ENCODE measurements around the gene MMP25. TPM values are rescaled to one million over a fixed set of nuclear protein-coding genes. Genes with fewer than 3 reads are reported as not detected.
A peak's percentile ranks its signal among the peaks of the same experiment; 100 is the strongest.

Gene MMP25
- total RNA-seq, 2 experiments from 2014 or later = 1.1 to 1.5 TPM

- peak overlapping the region; percentile 77 for H3K4me3 Mint-ChIP-seq
- intact Hi-C loops (cut with micrococcal nuclease) = no loop called here
- TF ChIP-seq CTCF (IDR thresholded peaks at IDR 0.05) = no peak
- H3K4me1 Mint-ChIP-seq (ENCODE audit: low read depth) = peaks cover 41% of the 10 kb centered on the region
- peaks cover 2% of the 10 kb centered on the region for H3K36me3 Mint-ChIP-seq (ENCODE audit: low read depth)
- DNase-seq (peak; percentile 27), ATAC-seq (no peak)
- POLR2A ChIA-PET = interaction anchor here (0.6 to 2.1 kb wide), 8 partner anchors 9 to 108 kb away, joined by 3 to 6 read pairs (median 4); partner anchors contain the start of gene FLYWCH1
- CTCF ChIA-PET = interaction anchor here (0.6 to 10.5 kb wide), 9 partner anchors 10 to 131 kb away, joined by 3 to 135 read pairs (median 5); no protein-coding TSS in a partner anchor
- peak overlapping the region; percentile 72 for H3K27ac Mint-ChIP-seq
- no peaks in the 10 kb centered on the region for H3K9me3 Mint-ChIP-seq
- peaks cover 4% of the 10 kb centered on the region for H3K27me3 Mint-ChIP-seq
Measured at GRCh38 chr16:3019594-3020246, 26.6 kb upstream of the MMP25 start.

GRCh38 chr16:3020247-3020603, 26.1 kb upstream of the MMP25 start, which contains the start of gene TNFRSF12A:
TSS of gene TNFRSF12A (plus strand) at chr16:3020368. CDS start at chr16:3020398, 30 bp downstream.
- intact Hi-C loops (cut with micrococcal nuclease) = no loop called here
- ATAC-seq (peak; percentile 8), DNase-seq (peak; percentile 82)
- TF ChIP-seq CTCF (IDR thresholded peaks at IDR 0.05) = no peak
- H3K4me3 Mint-ChIP-seq = peak within 1 kb of the TSS; percentile 77
- ChIA-PET POLR2A (interaction anchor here (0.6 to 2.1 kb wide), 9 partner anchors 9 to 108 kb away, joined by 3 to 6 read pairs (median 4); partner anchors contain the start of gene FLYWCH1), CTCF (interaction anchor here (0.6 to 10.5 kb wide), 9 partner anchors 10 to 130 kb away, joined by 3 to 135 read pairs (median 5); no protein-coding TSS in a partner anchor)
- peaks cover 43% of the 10 kb centered on the region for H3K4me1 Mint-ChIP-seq (ENCODE audit: low read depth)
- peak within 1 kb of the TSS; percentile 97 for H3K27ac Mint-ChIP-seq
- peaks cover 4% of the 10 kb centered on the region for H3K27me3 Mint-ChIP-seq
- no peaks in the 10 kb centered on the region for H3K9me3 Mint-ChIP-seq
- peaks cover 2% of the 10 kb centered on the region for H3K36me3 Mint-ChIP-seq (ENCODE audit: low read depth)

DNA sequence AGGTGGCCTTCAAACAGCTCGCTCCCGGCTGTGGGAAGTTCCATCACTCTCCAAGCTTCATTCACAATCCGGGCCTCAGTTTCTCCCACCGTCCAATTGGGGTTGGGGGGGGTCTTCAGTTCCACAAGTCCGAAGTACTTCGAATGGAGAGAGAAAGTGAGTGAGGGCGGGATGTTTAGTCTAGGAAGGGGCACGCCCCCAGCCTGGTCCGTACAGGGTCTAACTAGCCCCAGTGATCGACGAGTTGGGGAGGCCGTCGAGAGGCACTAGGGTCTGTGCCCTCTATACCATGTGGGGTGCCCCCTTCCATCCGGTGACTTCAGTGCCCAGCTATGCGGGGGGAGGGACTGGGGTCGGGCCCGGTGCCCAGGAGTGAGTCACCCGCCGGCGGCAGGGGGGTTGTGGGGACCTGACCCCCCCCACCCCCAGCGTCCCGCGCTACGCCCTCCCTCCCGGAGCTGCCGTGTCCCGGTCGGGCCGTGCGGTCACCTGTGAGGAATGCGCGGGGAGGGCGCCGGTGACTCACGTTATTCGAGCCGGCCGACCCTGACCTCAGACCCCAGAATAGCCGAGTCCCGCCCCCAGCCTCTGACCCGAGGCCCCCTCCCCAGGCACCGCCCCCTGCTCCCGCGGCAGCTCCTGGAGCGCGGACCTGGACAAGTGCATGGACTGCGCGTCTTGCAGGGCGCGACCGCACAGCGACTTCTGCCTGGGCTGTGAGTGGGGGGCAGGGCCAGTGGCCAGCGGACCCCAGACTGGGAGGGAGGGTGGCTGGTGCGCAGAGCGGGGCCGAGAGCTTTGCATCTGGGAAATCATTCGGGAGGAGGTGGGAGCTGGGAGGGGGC, 25.5 kb upstream of the MMP25 start:
- Mint-ChIP-seq H3K4me1 (ENCODE audit: low read depth) (peaks cover 44% of the 10 kb centered on the region), H3K9me3 (no peaks in the 10 kb centered on the region), H3K36me3 (ENCODE audit: low read depth) (peaks cover 2% of the 10 kb centered on the region), H3K27me3 (peaks cover 4% of the 10 kb centered on the region), H3K27ac (peak overlapping the region; percentile 97), H3K4me3 (peak overlapping the region; percentile 77)
- peak; percentile 75 for DNase-seq
- intact Hi-C loops (cut with micrococcal nuclease) = no loop called here
- ChIA-PET POLR2A (interaction anchor here (0.7 to 2.1 kb wide), 10 partner anchors 8 to 109 kb away, joined by 3 to 6 read pairs (median 4); partner anchors contain the start of genes FLYWCH1 and PKMYT1), CTCF (interaction anchor here (0.6 to 10.5 kb wide), 12 partner anchors 10 to 130 kb away, joined by 3 to 135 read pairs (median 4); no protein-coding TSS in a partner anchor)
- no peak for TF ChIP-seq CTCF (IDR thresholded peaks at IDR 0.05)
- ATAC-seq = peak; percentile 8

DNA sequence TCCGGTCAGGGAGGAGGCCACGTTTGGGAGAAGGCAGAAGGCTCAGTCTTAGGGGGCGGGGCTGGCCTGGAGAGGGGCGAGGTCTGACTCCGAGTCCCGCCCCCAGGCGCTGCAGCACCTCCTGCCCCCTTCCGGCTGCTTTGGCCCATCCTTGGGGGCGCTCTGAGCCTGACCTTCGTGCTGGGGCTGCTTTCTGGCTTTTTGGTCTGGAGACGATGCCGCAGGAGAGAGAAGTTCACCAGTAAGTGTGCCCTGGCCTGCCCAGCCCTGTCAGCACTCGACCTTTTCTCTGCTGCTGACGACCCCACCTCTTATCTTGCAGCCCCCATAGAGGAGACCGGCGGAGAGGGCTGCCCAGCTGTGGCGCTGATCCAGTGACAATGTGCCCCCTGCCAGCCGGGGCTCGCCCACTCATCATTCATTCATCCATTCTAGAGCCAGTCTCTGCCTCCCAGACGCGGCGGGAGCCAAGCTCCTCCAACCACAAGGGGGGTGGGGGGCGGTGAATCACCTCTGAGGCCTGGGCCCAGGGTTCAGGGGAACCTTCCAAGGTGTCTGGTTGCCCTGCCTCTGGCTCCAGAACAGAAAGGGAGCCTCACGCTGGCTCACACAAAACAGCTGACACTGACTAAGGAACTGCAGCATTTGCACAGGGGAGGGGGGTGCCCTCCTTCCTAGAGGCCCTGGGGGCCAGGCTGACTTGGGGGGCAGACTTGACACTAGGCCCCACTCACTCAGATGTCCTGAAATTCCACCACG, 24.7 kb upstream of the MMP25 start:
- ATAC-seq = peak; percentile 42
- Mint-ChIP-seq H3K9me3 (no peaks in the 10 kb centered on the region), H3K27ac (peak overlapping the region; percentile 97), H3K4me1 (ENCODE audit: low read depth) (peaks cover 44% of the 10 kb centered on the region), H3K4me3 (peak overlapping the region; percentile 77), H3K27me3 (peaks cover 4% of the 10 kb centered on the region), H3K36me3 (ENCODE audit: low read depth) (peaks cover 9% of the 10 kb centered on the region)
- intact Hi-C loops (cut with micrococcal nuclease) = no loop called here
- peak; percentile 94 for DNase-seq
- ChIA-PET CTCF (interaction anchor here (0.8 to 10.5 kb wide), 7 partner anchors 9 to 108 kb away, joined by 3 to 135 read pairs (median 6); no protein-coding TSS in a partner anchor), POLR2A (interaction anchor here (0.7 to 2.1 kb wide), 4 partner anchors 9 to 104 kb away, joined by 3 to 6 read pairs (median 4); partner anchors contain the start of gene PKMYT1)
- TF ChIP-seq CTCF (IDR thresholded peaks at IDR 0.05) = peak; percentile 42
